Caco-2 (cell line): ENCODE data around the gene NPHP3. TPM values are rescaled to one million over a fixed set of nuclear protein-coding genes. Genes with fewer than 3 reads are reported as not detected.
"Not testable (repeated sequence)": the region's sequence is repeated elsewhere in the genome, so short reads cannot be mapped to it uniquely, and the experiment has no call there.

ENCODE experiments used
- BruUV-seq: library from RNA; stranded (reverse); fragments of 400-500 nt; replicated peaks from 2 replicates; lab custom pipeline; 2021; lab: Mats Ljungman, UMichigan
- CTCF ChIA-PET: fragments of 300-600 bp; sonication (Branson Sonifier 250); formaldehyde crosslinking; loops from one replicate; lab custom pipeline; 2022; ENCODE audit warnings: antibody characterized with exemption; lab: Charles Lee
- POLR2A ChIA-PET: fragments of 300-600 bp; sonication (Branson Sonifier 250); formaldehyde crosslinking; loops from one replicate; lab custom pipeline; 2022; ENCODE audit warnings: antibody characterized with exemption; lab: Charles Lee
- DNase-seq, 2 experiments: peaks; one replicate each; pipeline versions ENCODE4 v3.0.0 to v3.0.0-alpha.2; 2020 to 2022
- H3K27me3 ChIP-seq: replicated peaks from 2 replicates; pipeline ENCODE4 v1.6.0; 2011; ENCODE audit warnings: low read length; ENCODE audit not compliant: control insufficient read depth, insufficient read depth
- H3K36me3 ChIP-seq: 2 replicates; pipeline ENCODE4 v1.5.1; 2011; ENCODE audit warnings: low read length; ENCODE audit not compliant: control insufficient read depth, insufficient read depth
- H3K4me1 ChIP-seq: fragments of 250-450 bp; sonication (Bioruptor Pico); 2 replicates; pipeline ENCODE4 v1.5.1; 2020; ENCODE audit warnings: mild to moderate bottlenecking
- H3K4me3 ChIP-seq: 2 replicates; pipeline ENCODE4 v1.5.1; 2011; ENCODE audit warnings: low read depth, mild to moderate bottlenecking, control low read depth, low read length
- H3K9me3 ChIP-seq: fragments of 250-450 bp; sonication (Bioruptor Pico); 2 replicates; pipeline ENCODE4 v1.5.1; 2020; ENCODE audit warnings: mild to moderate bottlenecking, moderate library complexity
- H3K27ac Mint-ChIP-seq: one replicate; pipeline ENCODE4 v1.8.0; 2022; ENCODE audit warnings: mixed read lengths; ENCODE audit not compliant: unreplicated experiment
- H3K27me3 Mint-ChIP-seq: one replicate; pipeline ENCODE4 v1.8.0; 2022; ENCODE audit warnings: mixed read lengths; ENCODE audit not compliant: insufficient read depth, unreplicated experiment
- H3K36me3 Mint-ChIP-seq: one replicate; pipeline ENCODE4 v1.8.0; 2022; ENCODE audit warnings: mild to moderate bottlenecking, mixed read lengths; ENCODE audit not compliant: insufficient read depth, unreplicated experiment
- H3K4me1 Mint-ChIP-seq: one replicate; pipeline ENCODE4 v1.8.0; 2022; ENCODE audit warnings: low read depth, mixed read lengths; ENCODE audit not compliant: unreplicated experiment
- H3K4me3 Mint-ChIP-seq: one replicate; pipeline ENCODE4 v1.8.0; 2022; ENCODE audit warnings: mild to moderate bottlenecking, moderate library complexity, mixed read lengths; ENCODE audit not compliant: unreplicated experiment
- H3K9me3 Mint-ChIP-seq: one replicate; pipeline ENCODE4 v1.8.0; 2022; ENCODE audit warnings: mixed read lengths; ENCODE audit not compliant: unreplicated experiment
- intact Hi-C: fragments of 100-400 bp; cut with micrococcal nuclease; formaldehyde crosslinking; loops from one replicate; pipeline ENCODE4 v1.10.0; 2022; ENCODE audit not compliant: unreplicated experiment
- total RNA-seq: library from RNA; stranded (reverse); gene quantifications from 2 replicates; pipeline ENCODE4 v1.2.3, GENCODE V29; 2022
- TF ChIP-seq, protein P1 (sequence below), 2 experiments: fragments of 200-600 bp in 1 of 2; IDR thresholded peaks; 1 replicate in 1 of 2; 2 replicates in 1 of 2; pipeline versions ENCODE4 v1.5.1 to v1.8.0; 2011 to 2022; ENCODE audit warnings: antibody characterized with exemption in 1 of 2, control low read depth in 1 of 2, inconsistent platforms in 1 of 2, low read depth in 1 of 2, low read length in 1 of 2, mild to moderate bottlenecking in 1 of 2, moderate library complexity in 1 of 2; ENCODE audit not compliant: insufficient read depth in 1 of 2, severe bottlenecking in 1 of 2, unreplicated experiment in 1 of 2

NPHP3 gene
- total RNA-seq, 1 experiment from 2014 or later = 16.9 TPM

DNA sequence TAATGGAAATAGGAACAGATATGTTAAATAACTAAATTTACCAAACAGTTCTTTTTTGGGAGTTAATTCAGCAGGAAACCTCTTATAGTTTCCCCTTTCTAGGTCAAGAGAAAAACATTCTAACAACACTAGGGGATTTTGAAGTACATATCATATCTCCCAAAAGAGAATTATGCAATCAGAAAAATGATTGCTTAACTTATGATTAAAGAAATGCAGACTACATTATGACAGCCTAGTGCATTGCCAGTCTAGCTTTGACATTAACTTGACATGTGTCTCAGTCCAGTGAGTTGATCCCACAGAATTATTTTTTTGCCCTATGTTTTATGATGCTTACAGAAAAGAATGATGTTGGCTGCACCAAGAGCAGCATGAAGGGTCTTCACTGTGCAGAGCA is 31.7 kb upstream of the NPHP3 start:
- Histone ChIP-seq H3K9me3 (no peaks in the 10 kb centered on the region), H3K4me3 (no peak overlapping the region), H3K27me3 (no peaks in the 10 kb centered on the region), H3K36me3 (no peaks in the 10 kb centered on the region), H3K4me1 (no peaks in the 10 kb centered on the region)
- peaks cover 17% of the 10 kb centered on the region for H3K27me3 Mint-ChIP-seq
- ChIA-PET CTCF (no interaction called here), POLR2A (no interaction called here)
- H3K4me3 Mint-ChIP-seq = no peak overlapping the region
- no peaks in the 10 kb centered on the region for H3K9me3 Mint-ChIP-seq
- no peak for DNase-seq
- H3K27ac Mint-ChIP-seq = no peak overlapping the region
- intact Hi-C loops = no loop called here
- TF ChIP-seq, protein P1, sequence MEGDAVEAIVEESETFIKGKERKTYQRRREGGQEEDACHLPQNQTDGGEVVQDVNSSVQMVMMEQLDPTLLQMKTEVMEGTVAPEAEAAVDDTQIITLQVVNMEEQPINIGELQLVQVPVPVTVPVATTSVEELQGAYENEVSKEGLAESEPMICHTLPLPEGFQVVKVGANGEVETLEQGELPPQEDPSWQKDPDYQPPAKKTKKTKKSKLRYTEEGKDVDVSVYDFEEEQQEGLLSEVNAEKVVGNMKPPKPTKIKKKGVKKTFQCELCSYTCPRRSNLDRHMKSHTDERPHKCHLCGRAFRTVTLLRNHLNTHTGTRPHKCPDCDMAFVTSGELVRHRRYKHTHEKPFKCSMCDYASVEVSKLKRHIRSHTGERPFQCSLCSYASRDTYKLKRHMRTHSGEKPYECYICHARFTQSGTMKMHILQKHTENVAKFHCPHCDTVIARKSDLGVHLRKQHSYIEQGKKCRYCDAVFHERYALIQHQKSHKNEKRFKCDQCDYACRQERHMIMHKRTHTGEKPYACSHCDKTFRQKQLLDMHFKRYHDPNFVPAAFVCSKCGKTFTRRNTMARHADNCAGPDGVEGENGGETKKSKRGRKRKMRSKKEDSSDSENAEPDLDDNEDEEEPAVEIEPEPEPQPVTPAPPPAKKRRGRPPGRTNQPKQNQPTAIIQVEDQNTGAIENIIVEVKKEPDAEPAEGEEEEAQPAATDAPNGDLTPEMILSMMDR (IDR thresholded peaks at IDR 0.05; ENCODE audit: insufficient read depth in 1 of 2, low read depth in 1 of 2, low read length in 1 of 2, severe bottlenecking in 1 of 2, unreplicated experiment in 1 of 2) = no peak
- no peaks in the 10 kb centered on the region for H3K4me1 Mint-ChIP-seq
- no peaks in the 10 kb centered on the region for H3K36me3 Mint-ChIP-seq
- no TSS peak for BruUV-seq

DNA sequence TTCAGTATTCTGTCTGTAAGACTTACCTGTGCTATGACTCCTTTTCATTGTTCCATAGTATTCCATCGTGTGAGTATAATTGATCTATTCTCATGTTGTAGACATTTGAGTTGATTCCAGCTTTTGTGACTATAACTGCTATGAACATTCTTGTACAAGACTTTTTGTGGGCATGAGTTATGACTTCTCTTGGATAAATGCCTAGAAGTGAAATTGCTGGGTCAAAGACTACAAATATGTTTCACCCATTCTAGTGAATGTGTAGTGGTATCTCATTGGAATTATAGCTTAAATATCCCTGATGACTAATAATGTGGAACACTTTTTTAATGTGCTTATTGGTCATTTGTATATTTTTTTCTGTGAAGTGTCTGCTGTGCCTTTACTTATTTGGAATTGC is 27.6 kb upstream of the NPHP3 start:
- Mint-ChIP-seq H3K4me1 (no peaks in the 10 kb centered on the region), H3K27me3 (peaks cover 15% of the 10 kb centered on the region), H3K27ac (no peak overlapping the region), H3K4me3 (no peak overlapping the region), H3K9me3 (no peaks in the 10 kb centered on the region), H3K36me3 (no peaks in the 10 kb centered on the region)
- no peak for DNase-seq
- Histone ChIP-seq H3K36me3 (no peaks in the 10 kb centered on the region), H3K4me1 (no peaks in the 10 kb centered on the region), H3K27me3 (no peaks in the 10 kb centered on the region), H3K4me3 (no peak overlapping the region), H3K9me3 (no peaks in the 10 kb centered on the region)
- intact Hi-C loops = no loop called here
- ChIA-PET POLR2A (no interaction called here), CTCF (no interaction called here)
- no TSS peak for BruUV-seq
- TF ChIP-seq, protein P1 (IDR thresholded peaks at IDR 0.05; ENCODE audit: insufficient read depth in 1 of 2, low read depth in 1 of 2, low read length in 1 of 2, severe bottlenecking in 1 of 2, unreplicated experiment in 1 of 2) = no peak

DNA sequence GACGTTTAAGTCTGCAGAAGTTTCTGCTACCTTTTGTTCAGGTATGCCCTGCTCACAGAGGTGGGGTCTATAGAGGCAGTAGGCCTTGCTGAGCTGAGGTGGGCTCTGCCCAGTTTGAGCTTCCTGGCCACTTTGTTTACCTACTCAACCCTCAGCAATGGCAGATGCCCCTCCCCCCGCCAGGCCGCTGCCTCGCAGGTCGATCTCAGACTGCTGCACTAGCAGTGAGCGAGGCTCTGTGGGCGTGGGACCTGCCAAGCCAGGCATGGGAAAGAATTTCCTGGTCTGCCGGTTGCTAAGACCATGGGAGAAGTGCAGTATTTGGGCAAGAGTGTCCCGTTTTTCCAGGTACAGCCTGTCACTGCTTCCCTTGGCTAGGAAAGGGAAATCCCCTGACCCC is 24.5 kb upstream of the NPHP3 start:
- H3K4me3 Mint-ChIP-seq, CTCF ChIA-PET, H3K36me3 Mint-ChIP-seq, H3K4me3 ChIP-seq, BruUV-seq, H3K4me1 Mint-ChIP-seq, H3K36me3 ChIP-seq, H3K27ac Mint-ChIP-seq, DNase-seq, H3K27me3 ChIP-seq, H3K9me3 Mint-ChIP-seq, H3K9me3 ChIP-seq, POLR2A ChIA-PET, H3K4me1 ChIP-seq, intact Hi-C loops: not testable (repeated sequence)
- peaks cover 19% of the 10 kb centered on the region for H3K27me3 Mint-ChIP-seq

DNA sequence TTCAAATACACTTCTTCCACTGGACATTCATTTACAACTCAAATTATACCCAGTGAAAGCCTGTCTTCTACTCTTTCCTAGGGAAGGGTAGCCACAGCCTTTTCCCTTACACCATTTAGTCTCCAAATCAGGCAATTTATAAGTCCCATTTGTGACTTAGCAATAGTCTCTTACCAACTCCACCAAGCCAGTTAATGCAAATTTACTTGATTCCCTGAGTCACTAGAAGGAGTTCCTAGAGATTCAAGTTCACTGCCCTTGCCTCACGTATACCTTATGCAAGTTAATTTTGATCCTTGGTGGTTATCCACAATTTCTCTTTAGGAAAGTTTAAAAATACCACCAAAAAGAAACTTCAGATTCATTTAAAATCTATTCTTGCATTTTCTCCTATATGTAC is 16.1 kb upstream of the NPHP3 start:
- no peaks in the 10 kb centered on the region for H3K36me3 ChIP-seq
- CTCF ChIA-PET = no interaction called here
- H3K27me3 Mint-ChIP-seq = peaks cover 13% of the 10 kb centered on the region

More for the DNA sequence above, 16.1 kb upstream of the NPHP3 start:
- BruUV-seq = no TSS peak
- Histone ChIP-seq H3K27me3 (no peaks in the 10 kb centered on the region), H3K9me3 (no peaks in the 10 kb centered on the region), H3K4me3 (no peak overlapping the region), H3K4me1 (no peaks in the 10 kb centered on the region)
- intact Hi-C loops = no loop called here
- POLR2A ChIA-PET = no interaction called here
- Mint-ChIP-seq H3K4me3 (no peak overlapping the region), H3K9me3 (no peaks in the 10 kb centered on the region), H3K27ac (no peak overlapping the region), H3K36me3 (no peaks in the 10 kb centered on the region), H3K4me1 (no peaks in the 10 kb centered on the region)
- TF ChIP-seq, protein P1 (IDR thresholded peaks at IDR 0.05; ENCODE audit: insufficient read depth in 1 of 2, low read depth in 1 of 2, low read length in 1 of 2, severe bottlenecking in 1 of 2, unreplicated experiment in 1 of 2) = no peak
- no peak for DNase-seq
